AG09309 (cell line): ENCODE results near the gene TENT4B.

Experiments
- DNase-seq: peaks from one replicate; pipeline ENCODE4 v3.0.0-alpha.2; 2010; ENCODE audit warnings: low read depth
- H3K4me3 ChIP-seq: 2 replicates; pipeline ENCODE4 v1.5.1; 2011; ENCODE audit warnings: mild to moderate bottlenecking, low read depth, low read length, moderate library complexity; ENCODE audit not compliant: control insufficient read depth
- CTCF ChIP-seq: IDR thresholded peaks from 2 replicates; pipeline ENCODE4 v1.5.1; 2011; ENCODE audit warnings: mild to moderate bottlenecking, low read depth, low read length, inconsistent platforms; ENCODE audit not compliant: insufficient read depth, control insufficient read depth; ENCODE audit errors: missing control alignments

TENT4B gene

GRCh38 chr16:50219402-50219975, 66.4 kb downstream of the TENT4B start:
- no peak for TF ChIP-seq CTCF
- no peak for DNase-seq
- no peak overlapping the region for H3K4me3 ChIP-seq

- H3K4me3 ChIP-seq: no peak overlapping the region
- DNase-seq: no peak
- no peak for TF ChIP-seq CTCF
Measured at GRCh38 chr16:50224286-50224685, 71.2 kb downstream of the TENT4B start.

GRCh38 chr16:50227120-50227519, 74.0 kb downstream of the TENT4B start:
- no peak overlapping the region for H3K4me3 ChIP-seq
- no peak for TF ChIP-seq CTCF
- DNase-seq: no peak

GRCh38 chr16:50227665-50228064, 74.6 kb downstream of the TENT4B start:
- no peak for DNase-seq
- no peak for TF ChIP-seq CTCF
- no peak overlapping the region for H3K4me3 ChIP-seq

- no peak overlapping the region for H3K4me3 ChIP-seq
- no peak for TF ChIP-seq CTCF
- no peak for DNase-seq
Measured at GRCh38 chr16:50228364-50228868, 75.3 kb downstream of the TENT4B start.

- no peak overlapping the region for H3K4me3 ChIP-seq
- no peak for DNase-seq
- no peak for TF ChIP-seq CTCF
Measured at GRCh38 chr16:50229149-50229726, 76.1 kb downstream of the TENT4B start.
